Fibroblast of lung (primary cell): ENCODE data around the gene TMEM106C.
A peak's percentile ranks its signal among the peaks of the same experiment; 100 is the strongest.

Experiments
- CTCF ChIP-seq, 2 donors: IDR thresholded peaks in 1 of 2; conservative IDR thresholded peaks in 1 of 2; 1 replicate in 1 of 2; 2 replicates in 1 of 2; pipeline ENCODE4 v1.5.1; 2011 to 2012; ENCODE audit warnings: low read length in 2 of 2, control low read depth in 1 of 2, inconsistent platforms in 1 of 2, low read depth in 1 of 2, mild to moderate bottlenecking in 1 of 2
- EZH2 ChIP-seq: IDR thresholded peaks from 2 replicates; pipeline ENCODE4 v1.5.1; 2012; ENCODE audit warnings: low read length, control low read depth, mild to moderate bottlenecking; ENCODE audit errors: missing control alignments

DNA sequence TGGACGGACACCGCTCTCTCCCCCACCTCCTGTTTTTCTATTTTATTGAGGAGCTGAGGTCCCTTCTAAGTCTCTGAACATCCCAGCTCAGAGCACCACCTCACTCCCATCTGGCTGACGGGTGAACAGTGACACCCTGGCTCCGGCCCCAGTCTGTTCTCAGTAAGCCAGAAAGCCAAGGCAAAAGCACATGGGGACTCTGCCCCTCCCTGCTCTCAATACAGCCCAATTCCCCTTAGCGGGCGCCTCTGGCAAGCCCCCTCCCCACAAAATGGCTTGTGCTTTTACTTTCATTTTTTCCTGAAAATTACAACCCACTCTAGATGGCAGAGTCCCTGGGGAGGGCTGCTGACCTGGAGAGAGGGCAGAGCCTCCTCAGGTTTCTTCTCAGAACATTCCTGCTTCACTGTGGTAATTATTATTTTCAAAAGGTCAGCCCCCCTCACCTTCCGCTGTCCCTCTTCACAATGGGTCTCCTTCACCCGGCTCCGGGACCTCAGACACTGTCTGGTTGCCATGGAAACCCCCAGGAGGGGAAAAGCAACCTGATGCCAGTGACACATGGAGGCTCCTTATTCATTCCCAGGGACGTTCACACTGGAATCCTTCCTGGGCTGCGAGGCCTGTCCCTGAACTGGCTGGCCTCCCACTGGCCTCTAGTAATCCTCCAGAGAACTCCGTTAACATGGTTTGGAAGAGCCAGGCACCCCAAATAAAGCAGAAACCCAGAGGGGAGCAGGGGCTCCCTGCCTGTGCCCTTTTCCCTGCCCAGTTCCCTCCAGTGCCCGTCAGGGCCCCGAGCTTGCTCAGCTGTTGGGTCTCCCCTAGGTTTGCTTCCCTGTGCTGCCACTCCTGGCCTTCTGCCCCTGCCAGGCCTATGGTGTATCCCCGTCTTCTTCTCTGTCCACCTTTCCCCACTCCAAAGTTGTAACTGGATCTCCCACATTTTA, 25.0 kb downstream of the TMEM106C start:
- TF ChIP-seq CTCF (conservative IDR thresholded peaks at IDR 0.05 in 1 of 2, IDR thresholded peaks at IDR 0.05 in 1 of 2; ENCODE audit: low read depth in 1 of 2, low read length in 2 of 2) (no peak), EZH2 (peak; percentile 12)
